Tibial nerve (tissue), 4 donors: ENCODE results near the gene RNF149.

ENCODE experiments used
- EP300 ChIP-seq, 2 donors: sonication (generic); formaldehyde crosslinking; IDR thresholded peaks; one replicate each; pipeline ENCODE4 v1.6.1; 2017; ENCODE audit warnings: antibody characterized with exemption in 2 of 2, mild to moderate bottlenecking in 1 of 2
- POLR2A ChIP-seq, 2 donors: fragments of 450-650 bp; IDR thresholded peaks; one replicate each; pipeline ENCODE4 v1.6.1; 2017; ENCODE audit warnings: antibody characterized with exemption in 2 of 2, mild to moderate bottlenecking in 2 of 2, moderate library complexity in 2 of 2
- TF ChIP-seq, protein P1 (sequence below), 5 experiments: fragments of 200-600 bp in 3 of 5; fragments of 450-650 bp in 2 of 5; sonication (generic) in 3 of 5; IDR thresholded peaks; one replicate each; pipeline ENCODE4 v1.5.1; 2016 to 2019; ENCODE audit warnings: antibody characterized with exemption in 5 of 5, mild to moderate bottlenecking in 3 of 5, moderate library complexity in 2 of 5

GRCh38 chr2:101327863-101328394 lies 19.4 kb upstream of the RNF149 start:
- TF ChIP-seq, protein P1, sequence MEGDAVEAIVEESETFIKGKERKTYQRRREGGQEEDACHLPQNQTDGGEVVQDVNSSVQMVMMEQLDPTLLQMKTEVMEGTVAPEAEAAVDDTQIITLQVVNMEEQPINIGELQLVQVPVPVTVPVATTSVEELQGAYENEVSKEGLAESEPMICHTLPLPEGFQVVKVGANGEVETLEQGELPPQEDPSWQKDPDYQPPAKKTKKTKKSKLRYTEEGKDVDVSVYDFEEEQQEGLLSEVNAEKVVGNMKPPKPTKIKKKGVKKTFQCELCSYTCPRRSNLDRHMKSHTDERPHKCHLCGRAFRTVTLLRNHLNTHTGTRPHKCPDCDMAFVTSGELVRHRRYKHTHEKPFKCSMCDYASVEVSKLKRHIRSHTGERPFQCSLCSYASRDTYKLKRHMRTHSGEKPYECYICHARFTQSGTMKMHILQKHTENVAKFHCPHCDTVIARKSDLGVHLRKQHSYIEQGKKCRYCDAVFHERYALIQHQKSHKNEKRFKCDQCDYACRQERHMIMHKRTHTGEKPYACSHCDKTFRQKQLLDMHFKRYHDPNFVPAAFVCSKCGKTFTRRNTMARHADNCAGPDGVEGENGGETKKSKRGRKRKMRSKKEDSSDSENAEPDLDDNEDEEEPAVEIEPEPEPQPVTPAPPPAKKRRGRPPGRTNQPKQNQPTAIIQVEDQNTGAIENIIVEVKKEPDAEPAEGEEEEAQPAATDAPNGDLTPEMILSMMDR (IDR thresholded peaks at IDR 0.05) = no peak
- no peak for TF ChIP-seq POLR2A (IDR thresholded peaks at IDR 0.05)
- no peak for TF ChIP-seq EP300 (IDR thresholded peaks at IDR 0.05)
